GM18907 (cell line): Measurements from ENCODE around the gene CKB.

Source experiments
- ATAC-seq: cut with Tn5 transposase; IDR thresholded peaks from one replicate; pipeline ENCODE4 v1.9.1; 2021; ENCODE audit warnings: mild to moderate bottlenecking, moderate library complexity; ENCODE audit not compliant: unreplicated experiment

Gene CKB

DNA sequence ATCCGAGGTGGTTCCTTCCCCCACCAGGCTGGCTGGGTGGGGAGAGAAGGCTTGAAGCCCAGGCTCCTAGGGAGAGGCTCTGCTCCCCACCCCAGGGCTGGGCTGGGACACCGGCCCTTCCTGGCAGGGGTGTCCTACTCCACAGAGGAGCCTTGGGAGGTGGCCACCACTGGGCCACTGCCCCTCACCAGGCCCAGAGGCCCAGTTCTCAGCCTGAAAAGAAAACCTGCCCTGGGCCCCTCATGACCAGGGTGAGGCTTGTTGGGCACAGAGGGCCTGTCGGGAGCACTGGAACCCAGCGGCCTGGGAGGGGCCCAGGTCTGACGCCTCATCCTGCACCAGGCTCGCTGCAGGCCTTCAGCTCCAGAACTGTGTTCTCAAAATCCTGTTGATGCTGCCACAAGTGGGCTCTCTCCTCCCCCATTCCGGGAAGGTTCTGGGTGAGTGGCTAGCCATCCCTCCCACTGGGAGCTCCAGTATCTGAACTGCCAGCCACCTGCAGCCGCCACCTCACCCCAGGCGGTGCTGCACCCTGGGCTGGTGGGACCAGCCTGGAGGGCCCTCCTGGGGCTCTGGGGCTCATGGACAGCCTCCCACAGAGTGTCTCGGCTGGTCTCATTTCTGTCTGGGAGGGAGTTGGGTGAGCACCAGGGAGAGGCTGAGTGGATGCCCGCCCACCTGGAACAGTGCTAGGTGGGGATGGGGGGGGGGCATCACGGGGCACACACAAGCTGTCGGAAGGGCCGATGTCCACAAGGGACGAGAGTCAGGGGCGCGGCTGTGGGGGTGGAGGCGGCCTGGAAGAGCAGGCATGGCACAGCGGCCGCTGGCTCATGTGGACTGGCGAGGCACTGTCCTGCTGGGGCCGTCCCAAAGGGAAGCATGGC lies 28.1 kb upstream of the CKB start:
- no peak for ATAC-seq

- ATAC-seq, result no peak
These were observed 27.0 kb upstream of the CKB start for GRCh38 chr14:103549361-103550311.

- no peak for ATAC-seq
These were observed 26.1 kb upstream of the CKB start for GRCh38 chr14:103548463-103549351.

GRCh38 chr14:103547941-103548462 lies 25.4 kb upstream of the CKB start:
- no peak for ATAC-seq

DNA sequence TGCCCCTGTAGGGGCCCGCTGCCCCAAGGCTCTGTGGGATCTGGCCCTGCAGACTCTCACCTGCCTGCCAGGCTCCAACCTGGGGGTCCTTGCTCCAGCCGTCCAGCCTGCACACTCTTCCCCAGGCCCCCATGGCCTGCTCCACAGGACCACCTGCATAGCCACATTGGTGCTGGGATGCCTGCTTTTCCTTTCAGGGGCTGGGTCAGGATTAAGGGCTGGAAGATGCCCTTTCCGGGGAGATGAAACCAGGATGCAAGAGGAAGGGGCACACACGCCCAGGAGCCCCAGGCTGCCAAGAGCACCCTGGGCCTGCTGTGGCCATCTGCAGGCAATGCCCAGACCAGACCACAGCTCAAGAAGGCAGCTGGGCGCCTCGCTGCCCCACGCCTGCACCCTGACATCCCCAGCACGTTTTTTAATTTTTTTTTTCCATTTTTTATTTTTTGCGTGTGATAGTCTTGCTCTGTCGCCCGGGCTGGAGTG lies 24.9 kb upstream of the CKB start:
- no peak for ATAC-seq

DNA sequence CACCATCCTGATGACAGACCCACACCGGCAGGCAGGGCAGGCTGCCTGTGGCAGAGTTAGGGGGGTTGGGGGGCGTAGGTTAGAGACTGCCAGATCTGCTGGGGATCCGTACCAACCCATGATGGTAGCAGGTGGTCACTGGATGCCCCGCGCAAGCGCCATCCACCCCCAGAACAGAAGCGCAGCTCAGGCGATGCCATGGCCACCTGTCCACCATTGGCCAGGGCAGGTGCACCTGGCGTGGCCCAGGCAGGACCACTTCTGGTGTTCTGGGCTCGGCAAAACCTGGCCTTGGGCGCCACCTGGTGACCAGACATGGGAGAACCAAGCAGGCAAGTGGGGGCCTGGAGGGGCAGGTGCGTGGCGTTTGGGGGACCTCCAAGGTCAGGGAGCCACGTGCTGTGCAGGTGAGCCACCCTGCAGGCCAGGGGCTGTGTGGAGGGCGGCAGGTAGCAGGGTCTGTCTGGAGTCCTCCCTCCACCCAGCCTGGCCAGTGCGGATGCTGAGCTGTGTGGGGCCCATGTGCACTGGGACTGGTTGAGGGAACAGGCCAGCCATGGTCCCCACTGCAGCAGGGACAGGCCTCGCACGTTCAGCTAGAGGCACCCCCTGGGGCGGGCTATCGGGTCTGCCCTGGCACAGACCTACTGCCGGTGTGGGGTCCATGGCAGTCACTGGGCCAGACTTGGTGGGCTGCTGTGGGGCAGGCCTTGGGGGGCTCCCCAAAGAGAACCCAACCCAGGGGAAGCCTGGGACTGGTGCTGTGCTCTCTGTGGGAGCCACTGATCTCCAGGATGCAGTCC lies 24.2 kb upstream of the CKB start:
- no peak for ATAC-seq

GRCh38 chr14:103545915-103546651 lies 23.5 kb upstream of the CKB start:
- ATAC-seq, result no peak

DNA sequence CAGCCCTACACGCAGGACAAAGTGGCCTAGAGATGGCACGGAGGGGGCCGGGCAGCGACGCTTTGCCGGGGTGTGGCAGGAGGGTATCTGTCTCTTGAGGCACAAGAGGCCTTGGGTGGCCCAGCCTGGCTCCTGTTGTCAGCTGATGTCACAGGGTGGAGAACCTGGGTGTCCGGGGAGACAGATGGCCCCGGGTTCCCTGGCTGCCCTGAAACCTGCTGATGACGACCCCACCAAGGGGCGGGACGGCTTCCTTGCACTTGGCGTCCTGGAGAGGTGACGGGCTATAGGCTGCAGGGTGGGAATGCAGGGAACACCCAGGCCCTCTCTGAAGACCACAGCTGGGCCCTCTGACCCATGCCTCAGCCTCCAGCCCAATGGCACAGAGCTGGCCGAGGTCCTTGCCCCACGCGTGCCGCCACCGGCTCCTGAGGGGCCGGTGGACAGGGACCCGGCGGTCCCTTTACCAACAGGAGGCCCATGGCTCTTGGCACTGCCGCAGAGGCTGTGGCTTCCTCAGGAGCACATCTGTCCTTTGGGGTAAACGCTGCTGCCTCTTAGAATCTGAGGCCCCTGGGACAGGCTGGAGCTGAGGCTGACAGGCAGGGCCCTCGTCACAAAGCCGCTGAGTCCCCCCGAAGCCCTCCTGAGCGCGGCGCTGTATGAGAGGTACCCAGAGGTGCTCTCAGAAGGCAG lies 22.7 kb upstream of the CKB start:
- ATAC-seq, result no peak

GRCh38 chr14:103544388-103545218 lies 22.0 kb upstream of the CKB start:
- ATAC-seq, result no peak

GRCh38 chr14:103543721-103544387 lies 21.2 kb upstream of the CKB start:
- no peak for ATAC-seq

DNA sequence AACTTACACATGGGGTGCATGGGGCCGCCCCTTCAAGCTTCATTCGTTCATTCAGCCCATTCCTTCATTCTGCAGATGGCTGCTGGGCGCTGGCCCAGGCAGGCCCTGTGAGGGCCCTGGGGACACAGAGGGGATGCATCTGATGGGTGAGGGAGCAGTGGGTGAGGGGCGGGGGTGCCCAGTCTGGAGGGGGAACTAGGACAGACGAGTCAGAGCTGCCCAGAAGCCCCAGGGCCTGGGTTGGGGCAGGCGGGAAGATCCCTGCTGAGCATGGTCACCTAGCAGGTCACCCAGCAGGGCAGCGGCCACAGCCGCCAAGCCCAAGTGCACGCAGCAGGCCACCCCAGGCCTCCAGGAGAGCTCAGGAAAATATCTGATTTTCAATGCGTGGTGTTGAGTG lies 20.5 kb upstream of the CKB start:
- ATAC-seq, result no peak

DNA sequence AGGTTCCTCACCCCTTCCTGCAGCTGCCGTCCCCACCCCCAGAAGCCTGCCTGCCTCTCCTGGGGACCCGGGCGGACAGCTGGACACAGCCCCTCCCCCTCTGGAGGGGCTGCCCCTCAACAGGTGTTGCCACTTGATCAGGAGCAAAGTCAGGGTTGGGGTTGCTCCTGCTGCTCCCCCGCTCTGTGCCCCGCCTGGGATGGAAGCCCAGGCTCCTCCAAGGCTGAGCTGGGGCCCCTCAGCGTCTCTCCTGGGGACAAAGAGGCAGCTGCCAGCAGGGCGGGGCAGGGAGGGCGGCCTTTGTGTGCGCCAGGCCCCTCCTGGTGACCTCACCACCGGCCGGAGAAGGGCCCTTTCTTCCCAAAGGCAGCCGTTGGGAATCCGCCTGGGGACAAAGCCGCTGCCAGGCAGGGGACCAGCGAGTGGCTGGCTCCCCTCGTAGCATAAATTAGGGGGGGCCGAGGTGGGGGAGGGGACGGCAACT lies 20.0 kb upstream of the CKB start:
- ATAC-seq, result no peak

DNA sequence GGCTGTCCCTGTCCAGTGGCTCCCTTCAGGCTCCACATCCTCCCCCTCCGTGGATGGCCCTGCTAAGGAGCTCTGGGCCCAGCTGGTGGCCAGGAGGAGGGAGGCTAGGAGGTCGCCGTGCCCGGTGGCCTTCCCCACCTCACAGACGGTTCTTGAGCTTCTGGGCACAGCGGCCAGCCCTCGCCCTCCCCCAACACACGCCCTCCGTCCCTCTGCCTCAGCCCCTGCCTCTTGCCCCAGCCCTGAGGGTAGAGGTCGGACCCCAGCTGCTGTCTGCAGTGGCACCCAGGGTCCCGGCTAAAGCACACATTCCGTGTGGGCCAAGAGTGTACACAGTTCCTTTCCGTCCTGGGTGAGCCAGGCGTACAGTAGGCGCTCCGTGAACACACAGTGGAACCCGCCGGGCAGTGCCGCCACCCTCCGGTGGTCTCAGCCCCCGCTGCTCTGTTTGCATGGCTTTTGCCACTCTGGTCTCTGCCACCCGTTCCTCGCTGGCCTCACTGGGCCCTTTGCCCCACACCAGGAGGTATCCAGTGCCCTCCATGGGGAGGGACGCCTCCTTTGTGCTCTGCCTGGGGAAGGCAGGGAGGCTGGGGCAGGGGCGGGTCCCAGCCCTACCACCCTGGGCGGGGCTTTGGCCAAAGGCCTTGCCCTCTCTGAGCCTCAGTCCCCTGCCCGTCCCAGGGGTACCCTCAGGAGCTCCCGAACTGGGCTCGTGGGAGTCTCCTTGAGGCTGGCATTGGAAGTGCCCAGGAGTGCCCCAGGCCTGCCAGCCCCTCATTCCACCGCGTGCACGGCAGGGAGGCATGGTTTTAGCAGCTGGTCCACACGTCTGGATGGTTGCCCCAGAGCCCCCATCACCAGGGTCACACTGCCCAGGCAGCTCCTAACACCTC lies 19.3 kb upstream of the CKB start:
- no peak for ATAC-seq

DNA sequence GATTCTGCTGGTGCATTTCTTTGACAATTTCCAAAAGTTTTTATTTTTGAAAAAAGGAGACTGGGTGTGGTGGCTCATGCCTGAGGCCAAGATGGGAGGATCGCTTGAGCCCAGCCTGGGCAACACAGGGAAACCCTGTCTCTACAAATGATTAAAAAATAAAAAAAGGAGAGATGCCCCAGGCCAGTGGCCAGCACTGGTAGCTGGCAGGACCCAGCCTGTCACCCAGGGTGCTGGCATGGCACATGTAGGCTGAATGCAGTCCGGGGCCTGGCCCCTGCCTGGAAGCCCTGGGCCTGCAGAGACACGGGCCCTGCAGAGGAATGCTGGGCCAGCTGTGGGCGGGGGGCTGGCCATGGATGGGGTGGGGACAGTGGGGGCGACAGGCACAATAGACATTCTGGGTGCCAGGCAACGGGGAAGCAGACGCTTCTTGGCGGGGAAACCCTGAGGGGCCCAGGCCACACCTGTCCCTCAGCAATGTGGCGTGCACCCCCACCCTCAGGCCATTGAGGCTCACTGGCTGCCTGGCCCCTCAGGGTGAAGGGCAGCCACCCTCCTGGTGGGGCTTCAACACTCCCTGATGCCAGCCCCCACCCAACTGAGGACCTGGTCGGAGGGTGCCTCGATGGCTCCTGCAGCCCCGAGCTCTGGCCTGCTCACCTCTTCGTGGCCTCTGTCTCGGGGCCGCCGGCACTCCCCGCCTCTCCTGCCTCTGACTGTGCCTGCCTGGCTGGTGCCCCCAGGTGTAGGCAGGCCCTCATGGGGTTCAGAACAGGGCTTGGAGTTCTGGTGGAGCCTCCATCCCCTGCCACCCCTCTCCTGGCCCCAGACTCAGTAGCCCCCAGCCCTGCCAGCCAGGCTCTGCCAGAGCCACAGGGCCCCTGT lies 18.4 kb upstream of the CKB start:
- ATAC-seq, result no peak
